ENCODE measurements around the gene ZNF808. TPM values are rescaled to one million over a fixed set of nuclear protein-coding genes. Genes with fewer than 3 reads are reported as not detected.
A peak's percentile ranks its signal among the peaks of the same experiment; 100 is the strongest.

ZNF808 gene
- total and polyA plus RNA-seq, 9 of the 15 experiments (the other 6 are each of a cell fraction or from before 2014, with no cell fraction given) = 3.1 to 20.1 (median 10.9) TPM

- TF ChIP-seq NR2C1 (IDR thresholded peaks at IDR 0.05) (no peak), NR2C1 (tag; IDR thresholded peaks at IDR 0.05) (0 out of 2 replicates have a peak, but pooled peaks have one; percentile 19), CXXC5 (CRISPR knock-in tag; IDR thresholded peaks at IDR 0.05) (no peak), CHAMP1 (IDR thresholded peaks at IDR 0.05) (0 out of 2 replicates have a peak, but pooled peaks have one; percentile 38), NR2F6 (CRISPR knock-in tag; IDR thresholded peaks at IDR 0.05) (no peak), JUNB (CRISPR knock-in tag; conservative IDR thresholded peaks at IDR 0.05) (no peak), REST (IDR thresholded peaks at IDR 0.05; ENCODE audit: borderline replicate concordance) (no peak), REST (CRISPR knock-in tag; IDR thresholded peaks at IDR 0.05; ENCODE audit: low read depth) (no peak), FOXA3 (CRISPR knock-in tag; conservative IDR thresholded peaks at IDR 0.05 in 1 of 2, IDR thresholded peaks at IDR 0.05 in 1 of 2) (0 out of 4 replicates have a peak, but pooled peaks of 1 of the 2 experiments have one; percentile 38), KAT7 (CRISPR knock-in tag; IDR thresholded peaks at IDR 0.05; ENCODE audit: borderline replicate concordance) (no peak), SP2 (IDR thresholded peaks at IDR 0.05; ENCODE audit: extremely low read depth, low read depth, low read length, poor library complexity, severe bottlenecking) (no peak), ZNF764 (CRISPR knock-in tag; IDR thresholded peaks at IDR 0.05; ENCODE audit: low read depth) (no peak), ILF3 (IDR thresholded peaks at IDR 0.05; ENCODE audit: borderline replicate concordance) (no peak), FOS (IDR thresholded peaks at IDR 0.05; ENCODE audit: extremely low read depth, insufficient read length) (peak; percentile 15), GABPB2 (CRISPR knock-in tag; conservative IDR thresholded peaks at IDR 0.05) (no peak), TRIM24 (IDR thresholded peaks at IDR 0.05) (peak; percentile 67 to 75; a peak in 3 of 4 replicates), ZNF695 (CRISPR knock-in tag; IDR thresholded peaks at IDR 0.05) (no peak)
- TF ChIP-seq, protein P1, sequence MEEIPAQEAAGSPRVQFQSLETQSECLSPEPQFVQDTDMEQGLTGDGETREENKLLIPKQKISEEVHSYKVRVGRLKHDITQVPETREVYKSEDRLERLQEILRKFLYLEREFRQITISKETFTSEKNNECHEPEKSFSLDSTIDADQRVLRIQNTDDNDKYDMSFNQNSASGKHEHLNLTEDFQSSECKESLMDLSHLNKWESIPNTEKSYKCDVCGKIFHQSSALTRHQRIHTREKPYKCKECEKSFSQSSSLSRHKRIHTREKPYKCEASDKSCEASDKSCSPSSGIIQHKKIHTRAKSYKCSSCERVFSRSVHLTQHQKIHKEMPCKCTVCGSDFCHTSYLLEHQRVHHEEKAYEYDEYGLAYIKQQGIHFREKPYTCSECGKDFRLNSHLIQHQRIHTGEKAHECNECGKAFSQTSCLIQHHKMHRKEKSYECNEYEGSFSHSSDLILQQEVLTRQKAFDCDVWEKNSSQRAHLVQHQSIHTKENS (CRISPR knock-in tag; IDR thresholded peaks at IDR 0.05) = no peak
Measured at GRCh38 chr19:52566588-52566987, 39.1 kb downstream of the ZNF808 start (continued).
